Lower leg skin (tissue), 4 donors: ENCODE results near the gene RABL3. TPM values are rescaled to one million over a fixed set of nuclear protein-coding genes. Genes with fewer than 3 reads are reported as not detected.

Source experiments
- DNase-seq, 2 donors: peaks; one replicate each; pipeline ENCODE4 v3.0.0-alpha.2; 2019; ENCODE audit warnings: low spot score in 2 of 2
- H3K4me3 ChIP-seq: fragments of 200-600 bp; sonication (generic); 2 replicates; pipeline ENCODE4 v1.5.1; 2017; ENCODE audit warnings: mild to moderate bottlenecking, low read depth; ENCODE audit not compliant: poor library complexity, severe bottlenecking
- CTCF ChIP-seq, 3 donors: fragments of 450-650 bp; IDR thresholded peaks; one replicate each; pipeline ENCODE4 v1.5.1; 2016; ENCODE audit warnings: antibody characterized with exemption in 3 of 3, mild to moderate bottlenecking in 3 of 3, moderate library complexity in 2 of 3
- POLR2A ChIP-seq, 2 donors: fragments of 450-650 bp; IDR thresholded peaks; one replicate each; pipeline ENCODE4 v1.6.1; 2016 to 2017; ENCODE audit warnings: antibody characterized with exemption in 2 of 2, mild to moderate bottlenecking in 1 of 2, moderate library complexity in 1 of 2
- WGBS, 2 donors: methylation state at CpG; one replicate each; pipeline ENCODE4 v1.1.5; 2018; 5-methylcytosine and 5-hydroxymethylcytosine counted together
- intact Hi-C: fragments of 100-400 bp; cut with DNase I; formaldehyde crosslinking; loops from one replicate; pipeline ENCODE4 v1.15.0; 2023; ENCODE audit warnings: low total_unique reads
- total RNA-seq, 4 donors: library from RNA; depleted of rRNA; stranded (reverse); fragments of >200 nt; gene quantifications; one replicate each; pipeline ENCODE4 v1.1.0, GENCODE V29; 2016

Gene RABL3
- total RNA-seq, 4 donors from 2014 or later = 8.5 to 27.0 (median 13.1) TPM

- no peak for TF ChIP-seq POLR2A (IDR thresholded peaks at IDR 0.05)
- TF ChIP-seq CTCF (IDR thresholded peaks at IDR 0.05) = no peak
- WGBS, 2 donors = 88 to 90% methylated on average over 5 of the region's 5 CpGs
- no peak overlapping the region for H3K4me3 ChIP-seq
- intact Hi-C loops = no loop called here
- DNase-seq = no peak
These were observed 36.3 kb downstream of the RABL3 start for GRCh38 chr3:120705884-120706582.

DNA sequence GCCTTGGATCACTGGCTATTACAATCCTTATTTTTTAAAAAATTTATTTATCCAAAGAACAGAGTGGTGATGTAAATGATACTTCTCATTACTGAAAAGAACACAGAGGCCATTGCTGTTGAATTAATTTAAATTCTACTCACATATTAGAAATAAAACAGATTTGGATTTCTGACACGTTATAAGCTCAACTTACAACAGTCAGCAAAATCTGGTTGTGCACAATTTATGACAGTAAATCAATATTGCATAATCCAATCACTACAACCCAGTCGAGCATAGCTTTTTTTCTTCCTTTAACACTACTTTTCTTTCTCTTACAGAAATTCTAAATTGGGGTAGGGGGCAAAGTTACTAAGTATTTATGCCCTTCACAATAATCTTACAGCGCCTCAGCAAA, 43.0 kb downstream of the RABL3 start:
- intact Hi-C loops = no loop called here
- WGBS, 2 donors = 77 to 78% methylated on average over 3 of the region's 3 CpGs
- TF ChIP-seq CTCF (IDR thresholded peaks at IDR 0.05) (no peak), POLR2A (IDR thresholded peaks at IDR 0.05) (no peak)
- no peak overlapping the region for H3K4me3 ChIP-seq
- DNase-seq = no peak

- DNase-seq = no peak
- H3K4me3 ChIP-seq = no peak overlapping the region
- intact Hi-C loops = no loop called here
- TF ChIP-seq CTCF (IDR thresholded peaks at IDR 0.05) (no peak), POLR2A (IDR thresholded peaks at IDR 0.05) (no peak)
- 93 to 94% methylated on average over 1 of the region's 1 CpG for WGBS, 2 donors
These were observed 48.7 kb downstream of the RABL3 start for GRCh38 chr3:120693439-120694171.

DNA sequence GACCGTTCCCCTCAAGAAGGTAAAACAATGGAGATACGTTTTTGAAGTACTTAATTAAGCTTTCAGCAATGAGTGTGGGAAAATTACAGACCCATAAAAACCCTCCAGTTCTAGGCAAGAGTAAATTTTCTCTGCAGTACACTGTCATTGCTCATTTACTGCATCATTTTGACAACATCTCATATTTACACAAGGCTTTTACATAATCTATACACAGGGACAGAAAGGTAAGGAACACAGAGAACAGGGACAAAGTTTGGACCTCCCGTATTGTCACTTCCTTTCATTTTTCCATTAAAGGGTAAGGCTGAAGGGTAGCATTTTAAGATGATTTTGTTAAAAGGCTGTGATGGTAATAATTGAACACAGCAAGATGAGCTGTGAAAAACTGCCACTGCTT, 52.9 kb downstream of the RABL3 start:
- no peak for DNase-seq
- no peak overlapping the region for H3K4me3 ChIP-seq
- intact Hi-C loops = no loop called here
- 88 to 90% methylated on average over 3 of the region's 3 CpGs for WGBS, 2 donors
- TF ChIP-seq CTCF (IDR thresholded peaks at IDR 0.05) (no peak), POLR2A (IDR thresholded peaks at IDR 0.05) (no peak)

DNA sequence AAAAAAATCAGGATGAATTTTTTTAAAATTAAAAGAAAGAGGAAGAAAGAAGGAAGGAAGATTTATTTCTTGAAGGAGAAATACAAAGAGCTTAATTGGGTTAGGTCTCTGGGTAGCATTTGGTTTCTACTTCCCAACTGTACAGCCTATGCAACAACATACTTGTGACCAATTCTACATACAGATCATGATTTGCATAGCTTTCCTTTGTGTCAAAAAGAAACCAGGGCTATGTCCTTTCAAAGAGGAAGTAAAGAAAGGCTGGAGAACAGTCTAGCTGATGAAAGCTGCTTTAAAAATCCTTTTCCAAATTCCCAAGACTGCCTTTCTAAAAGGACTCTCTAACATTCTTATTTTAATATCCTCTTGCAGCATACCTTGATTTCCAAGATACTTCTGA, 54.2 kb downstream of the RABL3 start:
- no peak for TF ChIP-seq CTCF (IDR thresholded peaks at IDR 0.05)
- TF ChIP-seq POLR2A (IDR thresholded peaks at IDR 0.05) = no peak
- intact Hi-C loops = no loop called here

More for the DNA sequence above, 54.2 kb downstream of the RABL3 start:
- no peak for DNase-seq
- H3K4me3 ChIP-seq = no peak overlapping the region
